ENCODE measurements around the gene TOM1L2.
A peak's percentile ranks its signal among the peaks of the same experiment; 100 is the strongest.
"Not testable (repeated sequence)": the region's sequence is repeated elsewhere in the genome, so short reads cannot be mapped to it uniquely, and the experiment has no call there.

The TOM1L2 gene

DNA sequence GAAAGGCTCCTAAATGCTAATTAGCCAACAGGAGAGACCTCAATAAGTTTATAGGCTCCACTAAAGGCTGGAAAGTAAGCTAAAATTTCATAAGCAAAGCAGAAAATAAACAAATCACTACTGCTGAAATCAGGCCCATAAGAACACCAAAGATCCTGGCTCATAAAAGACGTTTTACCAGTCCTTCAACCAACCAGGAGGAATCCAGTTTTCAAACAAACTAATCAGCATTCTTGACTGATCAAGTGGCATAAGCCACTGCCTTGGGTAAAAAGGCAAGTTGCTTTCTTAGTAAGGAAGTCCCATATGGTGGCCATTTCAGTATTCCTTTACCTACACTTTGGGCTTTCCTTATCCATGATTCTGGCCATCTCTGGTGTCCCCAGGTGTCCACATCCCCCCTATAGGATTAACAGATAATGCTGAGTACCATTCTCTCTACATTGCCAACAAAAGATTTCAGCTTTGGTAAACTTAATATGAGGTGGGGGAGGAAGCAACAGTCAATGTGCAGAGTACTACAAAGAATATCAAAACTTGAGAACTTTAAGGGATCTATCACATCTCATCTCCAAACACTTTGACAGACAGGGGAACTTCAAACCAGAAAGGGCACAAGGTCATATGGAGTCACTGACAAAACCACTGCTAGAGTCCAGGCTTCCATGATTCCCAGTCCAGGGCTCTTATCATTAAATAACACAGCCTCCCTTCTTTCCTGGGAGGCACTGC lies 1.3 kb downstream of the TOM1L2 start:
- DNase-seq: no peak

DNA sequence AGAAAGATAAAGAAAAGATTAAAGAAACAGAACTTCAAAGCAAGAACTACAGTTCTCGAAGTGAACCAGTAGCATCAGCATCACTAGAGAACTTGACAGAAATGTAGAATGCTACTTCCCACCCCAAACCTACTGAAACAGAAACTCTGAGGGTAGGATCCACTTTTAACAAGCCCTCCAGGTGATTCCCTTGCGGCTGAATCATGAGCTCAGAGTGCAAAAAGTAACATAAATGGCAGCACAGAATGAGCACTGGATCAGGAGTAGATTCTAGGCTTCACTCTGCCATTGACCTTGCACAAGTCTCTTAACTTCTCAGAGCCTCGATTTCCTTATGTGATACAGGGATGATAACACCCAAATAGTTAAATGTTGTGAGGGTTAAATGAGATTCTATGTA lies 5.8 kb downstream of the TOM1L2 start:
- no peak for DNase-seq

DNA sequence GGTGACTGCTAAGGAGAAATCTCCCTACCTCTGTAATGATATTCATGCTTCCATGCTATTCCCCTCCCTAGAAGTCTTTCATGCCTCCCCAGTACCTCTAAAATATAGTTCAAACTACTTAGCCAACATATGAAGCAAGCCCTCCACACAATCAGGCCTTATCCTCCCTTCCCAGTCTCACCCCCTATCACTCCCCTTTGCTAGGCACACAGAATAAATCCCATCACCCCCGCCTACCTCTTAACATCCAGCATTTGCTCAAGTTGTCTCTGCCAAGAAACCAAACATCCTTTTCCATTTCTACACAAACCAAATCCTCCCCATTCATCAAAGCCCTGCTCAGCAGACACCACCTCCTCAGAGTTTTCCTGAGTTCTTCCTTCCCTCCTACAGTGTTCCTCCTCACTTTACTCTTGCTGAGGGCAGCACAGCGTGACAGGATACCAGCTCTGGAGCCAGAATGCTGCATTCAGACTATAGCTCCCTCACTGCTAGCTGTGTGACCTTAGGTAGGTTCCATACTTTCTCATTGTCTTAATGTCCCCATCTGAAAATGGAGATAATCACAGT lies 7.0 kb downstream of the TOM1L2 start:
- no peak for DNase-seq

- no peak for DNase-seq
Measured at GRCh38 chr17:17964710-17965109, 7.5 kb downstream of the TOM1L2 start.

DNA sequence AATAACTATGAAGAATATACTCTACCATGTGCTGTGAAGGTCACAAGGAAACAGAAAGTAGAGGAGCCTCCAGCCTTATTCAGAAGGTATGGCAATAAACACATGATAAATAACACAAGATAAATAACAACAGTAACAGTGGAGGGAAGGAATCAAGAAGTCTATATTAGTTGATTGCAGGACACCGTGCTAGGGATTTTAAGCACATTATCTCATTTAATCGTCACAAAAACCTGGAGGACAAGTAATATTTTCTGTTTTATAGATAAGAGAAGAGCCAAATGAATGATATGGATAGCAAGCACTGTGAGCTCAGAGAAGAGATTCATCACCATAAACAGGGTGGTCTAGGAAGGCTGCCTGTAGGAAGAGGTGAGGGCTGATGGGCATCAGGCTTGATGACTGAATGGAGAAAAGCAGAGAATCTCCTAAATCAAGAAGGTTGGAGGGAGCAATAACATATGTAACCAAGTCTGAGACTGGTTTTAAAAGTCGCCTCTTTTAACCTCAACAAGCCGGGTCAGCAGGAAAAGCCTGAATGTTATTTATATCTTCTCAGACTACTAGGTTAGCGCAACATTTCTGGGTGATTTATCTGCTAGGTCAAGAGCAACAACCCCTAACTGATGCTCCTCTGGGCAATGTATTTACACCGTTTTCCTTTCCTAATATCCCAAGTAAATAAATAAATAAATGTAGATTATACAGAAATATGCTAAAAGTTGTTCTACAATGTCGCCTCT lies 8.3 kb downstream of the TOM1L2 start:
- no peak for DNase-seq

DNA sequence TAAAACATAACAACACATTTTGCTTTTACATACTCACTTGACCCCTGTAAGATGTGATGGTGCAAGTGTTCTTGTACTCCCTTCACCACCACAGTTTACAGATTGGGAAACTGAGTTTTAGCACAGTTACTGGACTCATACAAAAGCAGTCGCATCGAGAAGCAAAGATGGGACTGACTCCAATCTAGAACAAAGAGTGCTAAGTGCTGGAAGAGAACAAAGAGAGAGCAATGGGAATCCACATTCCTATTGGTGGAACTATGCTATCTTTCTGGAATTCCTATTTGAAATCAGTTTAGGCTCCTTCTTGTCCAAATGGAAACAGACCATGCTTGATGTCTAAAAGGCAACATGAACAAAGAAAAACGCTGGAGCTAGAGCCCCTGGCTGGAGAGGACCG lies 9.1 kb downstream of the TOM1L2 start:
- no peak for DNase-seq

- no peak for DNase-seq
Measured at GRCh38 chr17:17960500-17961030, 11.6 kb downstream of the TOM1L2 start.

GRCh38 chr17:17959520-17960361 lies 12.5 kb downstream of the TOM1L2 start:
- DNase-seq: peak; percentile 53

GRCh38 chr17:17958982-17959381 lies 13.2 kb downstream of the TOM1L2 start:
- peak; percentile 66 for DNase-seq

GRCh38 chr17:17957584-17957916 lies 14.7 kb downstream of the TOM1L2 start:
- no peak for DNase-seq

- not testable (repeated sequence) for DNase-seq
Measured at GRCh38 chr17:17955790-17956341, 16.3 kb downstream of the TOM1L2 start.

- no peak for DNase-seq
Measured at GRCh38 chr17:17954079-17954478, 18.1 kb downstream of the TOM1L2 start.

DNA sequence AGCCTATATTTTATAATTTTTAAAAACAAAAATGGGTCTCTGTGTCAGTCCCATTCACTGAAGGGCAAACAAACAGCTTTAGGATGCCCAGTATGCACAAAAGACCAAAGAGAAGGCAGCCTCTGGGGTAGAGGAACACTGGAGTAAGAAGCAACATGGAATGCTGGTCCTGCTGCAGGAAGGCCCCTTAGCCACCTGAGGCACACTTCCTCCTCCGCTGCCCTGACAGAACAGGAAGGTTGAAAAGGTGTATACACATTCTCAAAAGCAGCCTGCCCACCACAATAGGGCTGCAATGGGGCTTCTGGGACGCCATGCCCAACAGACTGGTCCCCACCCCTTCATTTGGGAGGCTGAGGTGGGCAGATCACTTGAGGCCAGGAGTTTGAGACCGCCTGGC lies 19.5 kb downstream of the TOM1L2 start:
- DNase-seq: no peak

DNA sequence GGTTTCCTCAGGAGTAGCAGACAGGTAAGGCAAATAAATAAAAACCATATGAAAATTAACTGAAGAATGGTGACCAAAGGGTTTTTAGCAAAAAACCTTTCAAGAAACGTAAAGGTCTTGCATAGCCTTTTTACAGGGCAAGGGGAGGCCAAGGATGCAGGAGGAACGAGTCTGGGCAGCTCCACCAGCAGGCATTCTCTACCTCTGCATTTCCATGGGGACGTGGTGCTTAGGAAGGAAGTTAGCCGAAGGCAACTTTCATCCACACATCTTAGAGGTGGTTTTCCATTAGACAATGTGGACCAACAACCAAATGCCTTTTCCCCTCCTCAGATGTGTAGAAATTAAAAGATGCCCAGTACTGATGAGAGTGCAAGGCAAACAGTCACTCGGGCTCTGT lies 20.7 kb downstream of the TOM1L2 start:
- DNase-seq: no peak

DNA sequence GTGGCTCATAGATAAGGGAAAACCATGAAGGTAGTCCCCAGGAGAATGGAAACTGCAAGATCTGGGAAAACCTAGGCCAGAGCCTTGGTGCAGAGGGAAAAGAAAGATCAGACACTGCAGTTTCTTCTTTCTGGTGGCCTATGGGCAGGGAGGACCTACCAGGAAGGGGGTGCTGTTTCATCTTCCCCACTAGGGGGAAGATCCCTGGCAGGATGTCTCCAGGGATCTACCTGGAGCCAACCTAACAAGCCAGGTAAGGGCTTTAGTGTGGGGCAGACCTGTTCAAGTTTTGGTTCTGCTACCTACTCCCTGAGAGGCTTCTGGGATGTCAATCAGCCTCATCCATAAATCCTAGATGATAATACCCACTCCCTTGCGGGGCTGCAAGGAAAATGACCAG lies 21.4 kb downstream of the TOM1L2 start:
- DNase-seq: no peak

DNA sequence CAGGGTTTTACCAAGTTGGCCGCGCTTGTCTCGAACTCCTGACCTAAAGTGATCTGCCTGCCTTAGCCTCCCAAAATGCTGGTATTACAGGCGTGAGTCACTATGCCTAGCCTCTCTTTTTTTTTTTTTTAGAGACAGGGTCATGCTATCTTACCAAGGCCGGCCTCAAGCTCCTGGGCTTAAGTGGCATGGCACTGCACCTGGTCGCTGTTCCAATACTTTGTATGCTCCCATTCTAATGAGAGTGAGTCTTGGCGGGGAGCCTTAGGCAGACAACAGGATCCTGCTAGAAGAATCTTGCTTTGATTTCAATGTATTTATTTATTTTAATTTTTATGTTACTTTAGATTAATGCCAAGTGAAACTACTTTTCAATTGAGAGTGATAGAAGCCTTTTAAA lies 21.9 kb downstream of the TOM1L2 start:
- DNase-seq: no peak

DNA sequence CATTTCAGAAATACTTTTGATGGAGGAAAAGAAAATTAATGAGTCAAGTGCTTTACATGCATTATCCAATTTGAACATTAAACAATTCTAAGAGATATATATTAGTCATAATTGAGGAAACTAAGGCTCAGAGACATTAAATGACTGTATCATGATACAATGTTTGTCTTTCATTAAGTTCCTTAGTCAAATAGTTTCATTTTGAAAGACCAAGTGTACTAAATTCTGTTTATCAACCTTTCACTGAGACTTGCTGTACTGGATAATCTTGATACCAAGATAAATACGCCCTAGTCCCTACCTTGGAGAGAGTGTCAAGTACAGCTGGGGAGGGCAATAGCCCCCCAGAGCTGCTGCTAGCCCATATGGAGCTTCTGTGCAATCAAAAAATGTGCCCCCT lies 24.2 kb downstream of the TOM1L2 start:
- DNase-seq: no peak

- DNase-seq: no peak
Measured at GRCh38 chr17:17947309-17947708, 24.9 kb downstream of the TOM1L2 start.

- no peak for DNase-seq
Measured at GRCh38 chr17:17946093-17946492, 26.1 kb downstream of the TOM1L2 start.

DNA sequence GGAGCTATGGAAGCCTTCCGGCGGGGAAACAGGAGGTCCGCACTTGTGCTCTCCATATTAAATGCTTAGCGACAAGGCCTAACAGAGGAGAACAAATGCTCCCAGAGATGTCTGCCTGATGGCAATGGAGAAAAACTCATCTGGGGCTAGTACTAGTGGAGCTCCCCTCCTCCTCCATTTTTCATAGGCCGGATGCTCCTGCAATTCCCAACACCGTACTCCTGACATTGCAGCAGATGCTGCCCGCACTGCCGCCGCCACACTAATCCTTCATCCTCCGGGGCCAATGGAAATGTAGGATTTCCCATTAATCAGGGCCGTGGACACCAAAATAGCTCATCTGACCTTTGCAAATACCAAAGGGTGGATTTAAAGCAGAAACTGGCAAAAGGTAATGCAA lies 27.5 kb downstream of the TOM1L2 start:
- no peak for DNase-seq

GRCh38 chr17:17944242-17944641 lies 28.0 kb downstream of the TOM1L2 start:
- no peak for DNase-seq

- no peak for DNase-seq
Measured at GRCh38 chr17:17943281-17943984, 28.8 kb downstream of the TOM1L2 start.

All from inflammatory macrophage treated with lipopolysaccharide for 4 hours (primary cell).